Prostate gland (tissue), 2 donors: Measurements from ENCODE around the gene DCAF8L2.

Experiments used
- POLR2A ChIP-seq: fragments of 450-650 bp; IDR thresholded peaks from one replicate; pipeline ENCODE4 v1.6.1; 2016; ENCODE audit warnings: antibody characterized with exemption, mild to moderate bottlenecking
- POLR2AphosphoS5 ChIP-seq: sonication (generic); formaldehyde crosslinking; IDR thresholded peaks from one replicate; pipeline ENCODE4 v1.6.1; 2017; ENCODE audit warnings: antibody characterized with exemption
- TF ChIP-seq, protein P1 (sequence below), 4 experiments: fragments of 200-600 bp in 2 of 4; fragments of 450-650 bp in 2 of 4; sonication (generic) in 2 of 4; IDR thresholded peaks; 1 replicate in 3 of 4; 2 replicates in 1 of 4; pipeline ENCODE4 v1.5.1; 2016 to 2019; ENCODE audit warnings: antibody characterized with exemption in 4 of 4, mild to moderate bottlenecking in 2 of 4, moderate library complexity in 2 of 4

DNA sequence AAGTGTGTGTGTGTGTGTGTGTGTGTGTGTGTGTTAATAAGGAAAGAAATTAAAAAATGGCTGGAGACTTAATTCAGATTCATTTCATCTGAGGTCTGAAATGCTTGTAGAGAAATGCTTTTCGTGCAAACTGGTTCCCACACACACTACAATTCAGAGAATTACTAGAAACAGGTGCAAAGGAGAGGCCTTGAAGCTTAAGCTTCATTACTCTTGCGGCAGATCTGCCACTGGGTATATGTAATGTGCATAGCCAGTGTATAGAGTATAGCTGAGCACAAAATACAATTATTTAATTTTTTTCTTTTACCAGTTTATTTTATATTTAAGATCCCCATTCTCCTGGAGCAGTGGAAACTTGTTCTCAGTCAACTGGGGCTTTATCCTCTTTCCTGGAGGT lies 185.8 kb downstream of the DCAF8L2 start:
- TF ChIP-seq, protein P1, sequence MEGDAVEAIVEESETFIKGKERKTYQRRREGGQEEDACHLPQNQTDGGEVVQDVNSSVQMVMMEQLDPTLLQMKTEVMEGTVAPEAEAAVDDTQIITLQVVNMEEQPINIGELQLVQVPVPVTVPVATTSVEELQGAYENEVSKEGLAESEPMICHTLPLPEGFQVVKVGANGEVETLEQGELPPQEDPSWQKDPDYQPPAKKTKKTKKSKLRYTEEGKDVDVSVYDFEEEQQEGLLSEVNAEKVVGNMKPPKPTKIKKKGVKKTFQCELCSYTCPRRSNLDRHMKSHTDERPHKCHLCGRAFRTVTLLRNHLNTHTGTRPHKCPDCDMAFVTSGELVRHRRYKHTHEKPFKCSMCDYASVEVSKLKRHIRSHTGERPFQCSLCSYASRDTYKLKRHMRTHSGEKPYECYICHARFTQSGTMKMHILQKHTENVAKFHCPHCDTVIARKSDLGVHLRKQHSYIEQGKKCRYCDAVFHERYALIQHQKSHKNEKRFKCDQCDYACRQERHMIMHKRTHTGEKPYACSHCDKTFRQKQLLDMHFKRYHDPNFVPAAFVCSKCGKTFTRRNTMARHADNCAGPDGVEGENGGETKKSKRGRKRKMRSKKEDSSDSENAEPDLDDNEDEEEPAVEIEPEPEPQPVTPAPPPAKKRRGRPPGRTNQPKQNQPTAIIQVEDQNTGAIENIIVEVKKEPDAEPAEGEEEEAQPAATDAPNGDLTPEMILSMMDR (IDR thresholded peaks at IDR 0.05) = no peak
- TF ChIP-seq POLR2A (no peak), POLR2AphosphoS5 (no peak)
